D341Med (cell line): Measurements from ENCODE around the gene BSN.
"Not testable (repeated sequence)": the region's sequence is repeated elsewhere in the genome, so short reads cannot be mapped to it uniquely, and the experiment has no call there.

ENCODE experiments used
- DNase-seq: peaks from one replicate; pipeline ENCODE4 v3.0.0; 2012; ENCODE audit warnings: low spot score

The BSN gene

DNA sequence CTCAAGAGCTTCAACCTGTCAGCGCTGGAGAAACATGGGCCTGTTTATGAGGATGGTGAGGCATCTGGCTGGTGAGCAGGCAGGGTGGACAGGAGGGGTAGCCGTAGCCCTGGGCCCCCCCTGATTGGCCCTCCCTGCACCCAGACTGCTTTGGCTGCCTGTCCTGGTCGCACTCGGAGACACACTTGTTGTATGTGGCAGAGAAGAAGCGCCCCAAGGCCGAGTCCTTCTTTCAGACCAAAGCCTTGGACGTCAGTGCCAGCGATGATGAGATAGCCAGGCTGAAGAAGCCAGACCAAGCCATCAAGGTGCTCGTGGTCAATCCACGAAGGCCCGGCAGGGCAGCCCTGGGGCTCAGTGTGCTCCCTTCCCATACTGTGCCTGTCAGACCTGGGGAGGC is 121.6 kb downstream of the BSN start:
- no peak for DNase-seq

DNA sequence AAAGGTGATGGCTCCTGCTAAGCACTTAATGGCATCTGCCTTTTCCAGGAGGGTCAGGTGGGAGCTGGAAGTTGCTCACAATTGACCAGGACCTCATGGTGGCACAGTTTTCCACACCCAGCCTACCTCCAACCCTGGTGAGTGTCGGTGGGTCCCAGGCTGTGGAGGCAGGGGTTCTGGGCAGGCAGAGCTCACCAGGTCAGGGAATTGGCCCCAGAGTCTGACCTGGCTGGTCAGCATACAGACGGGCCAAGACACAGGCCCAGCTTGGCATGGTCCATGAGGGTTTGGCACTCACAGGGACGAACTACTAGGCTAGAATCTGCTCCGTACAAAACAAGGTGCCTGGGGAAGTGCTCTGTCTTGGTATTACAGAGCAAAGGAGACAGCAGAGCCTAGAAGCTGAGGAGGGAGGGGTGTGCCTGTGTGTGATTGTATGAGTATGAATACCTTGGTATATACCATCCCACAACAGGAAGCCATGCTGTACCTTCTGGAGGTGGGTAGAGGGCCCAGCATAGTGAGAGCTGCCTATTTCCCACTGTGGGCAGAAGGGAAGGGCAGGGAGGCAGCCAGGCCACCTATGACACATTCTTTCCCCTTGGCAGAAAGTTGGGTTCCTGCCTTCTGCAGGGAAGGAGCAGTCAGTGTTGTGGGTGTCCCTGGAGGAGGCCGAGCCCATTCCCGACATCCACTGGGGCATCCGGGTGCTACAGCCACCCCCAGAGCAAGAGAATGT is 126.4 kb downstream of the BSN start:
- DNase-seq = no peak

DNA sequence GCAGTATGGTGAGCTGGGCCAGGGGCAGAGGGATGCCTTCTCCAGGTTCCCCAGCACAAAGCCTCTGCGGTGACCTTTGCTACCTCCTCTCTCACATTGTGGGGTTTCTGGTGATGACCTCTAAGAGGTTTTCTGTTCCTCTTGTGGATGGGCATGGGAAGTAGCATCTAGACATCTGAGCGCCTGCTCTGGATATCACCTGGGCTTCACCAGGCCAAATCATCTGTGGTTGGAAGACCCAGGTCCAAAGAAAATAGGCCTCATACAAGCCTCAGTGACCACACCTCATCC is 126.9 kb downstream of the BSN start:
- no peak for DNase-seq

DNA sequence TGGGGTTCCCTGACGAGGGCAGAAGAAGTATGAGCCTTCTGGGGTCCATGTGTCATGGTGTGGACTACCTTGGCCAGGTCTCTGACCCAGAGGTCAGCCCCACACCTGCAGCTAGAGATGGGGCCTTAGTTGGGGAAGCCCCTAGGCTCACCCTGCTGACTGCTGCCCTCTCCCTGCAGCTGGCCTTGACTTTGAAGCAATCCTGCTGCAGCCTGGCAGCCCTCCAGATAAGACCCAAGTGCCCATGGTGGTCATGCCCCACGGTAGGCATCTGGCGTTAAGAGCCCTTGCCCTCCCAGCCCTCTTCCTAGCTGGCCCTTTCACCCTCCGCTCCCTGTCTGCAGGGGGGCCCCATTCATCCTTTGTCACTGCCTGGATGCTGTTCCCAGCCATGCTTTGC is 127.3 kb downstream of the BSN start:
- no peak for DNase-seq

DNA sequence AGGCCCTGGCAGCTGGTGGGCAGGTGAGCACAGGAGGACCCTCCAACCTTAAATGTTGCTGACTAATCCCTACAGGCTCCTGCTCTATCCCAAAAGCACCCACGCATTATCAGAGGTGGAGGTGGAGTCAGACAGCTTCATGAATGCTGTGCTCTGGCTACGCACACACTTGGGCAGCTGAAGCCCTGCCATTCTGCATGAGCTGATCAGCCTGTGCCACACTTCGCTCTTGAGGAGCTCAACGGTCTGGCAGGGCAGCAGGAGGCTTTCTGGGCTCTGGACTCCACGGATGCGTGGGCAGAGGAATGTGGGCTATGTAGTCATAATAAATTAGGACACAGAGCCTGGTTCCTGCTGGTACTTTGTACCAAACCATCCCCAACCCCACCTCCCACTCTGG is 128.9 kb downstream of the BSN start:
- no peak for DNase-seq

DNA sequence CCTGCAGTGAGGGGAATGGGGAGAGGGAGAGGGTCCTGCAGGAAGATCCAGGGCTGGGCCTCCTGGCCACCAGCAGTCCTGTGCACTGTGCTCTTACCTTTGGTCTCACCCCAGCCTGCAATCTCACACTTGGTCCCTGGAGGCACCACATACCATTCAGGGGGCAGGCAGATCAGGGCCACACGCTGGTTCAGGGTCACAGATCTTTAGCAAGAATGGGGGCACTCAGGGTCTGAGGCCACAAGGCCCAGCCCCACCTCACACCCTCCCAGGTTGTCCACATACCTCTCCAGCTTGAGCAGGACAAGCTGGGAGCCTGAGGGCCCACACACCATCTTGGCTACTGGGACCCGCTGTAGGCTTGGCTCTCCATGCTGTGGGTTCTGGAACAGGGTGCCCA is 130.2 kb downstream of the BSN start:
- not testable (repeated sequence) for DNase-seq

DNA sequence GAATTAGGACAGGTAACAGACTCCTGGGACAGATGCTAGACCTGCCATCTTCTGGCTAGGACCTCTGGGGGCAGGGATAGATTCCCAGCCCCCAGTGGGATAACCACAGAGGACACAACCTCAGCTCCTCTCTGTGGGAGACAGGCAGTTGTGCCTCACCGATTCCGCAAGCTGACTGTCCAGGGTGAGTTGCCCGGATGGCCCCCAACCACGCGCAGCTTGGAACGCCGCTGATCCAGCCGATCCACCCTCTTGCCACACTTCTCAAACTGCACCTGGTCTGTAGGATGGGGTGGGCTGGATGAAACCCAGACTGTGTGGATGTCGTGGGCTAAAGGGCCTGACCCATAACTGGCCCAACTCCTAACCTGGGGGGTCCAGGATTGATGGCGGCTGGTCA is 130.8 kb downstream of the BSN start:
- DNase-seq = not testable (repeated sequence)

DNA sequence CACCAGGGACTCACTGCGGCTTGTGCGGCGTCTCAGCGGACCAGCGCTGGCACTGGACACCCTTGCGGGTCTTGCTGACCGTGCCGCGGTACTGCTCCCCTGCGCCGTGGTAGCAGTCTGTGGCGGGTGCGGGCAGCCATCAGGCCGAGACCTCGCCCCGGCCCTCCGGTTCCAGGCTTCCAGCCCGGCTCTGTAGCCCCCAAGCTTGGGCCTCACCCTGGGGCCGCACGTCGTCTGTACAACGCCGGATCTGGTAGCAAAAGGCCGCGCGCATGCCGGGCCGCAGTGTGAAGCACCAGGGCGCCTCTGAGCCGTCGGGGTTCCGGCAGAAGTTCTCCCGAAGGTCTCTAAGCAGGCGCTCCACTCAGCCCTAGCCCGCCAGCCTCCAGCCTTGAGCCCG is 131.6 kb downstream of the BSN start:
- not testable (repeated sequence) for DNase-seq

DNA sequence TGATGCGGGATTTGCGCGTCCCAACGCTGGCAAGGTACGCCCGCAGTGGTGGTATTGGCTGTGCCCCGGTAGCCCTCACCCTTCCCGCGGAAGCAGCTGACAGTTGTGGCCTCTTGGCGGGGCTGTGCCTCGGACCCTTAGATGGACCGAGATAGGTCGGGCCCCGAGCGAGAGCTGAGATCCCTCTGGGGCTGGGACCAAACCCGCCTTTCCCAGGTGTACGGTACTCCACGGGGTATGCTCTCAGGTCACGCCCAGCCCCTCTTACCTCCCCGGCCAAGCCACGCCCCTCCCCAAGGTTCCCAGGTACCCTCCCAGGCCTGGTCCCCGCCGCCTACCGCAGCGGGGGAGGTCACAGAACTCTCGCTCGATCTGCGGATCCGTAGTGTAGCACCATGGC is 132.1 kb downstream of the BSN start:
- DNase-seq = not testable (repeated sequence)

DNA sequence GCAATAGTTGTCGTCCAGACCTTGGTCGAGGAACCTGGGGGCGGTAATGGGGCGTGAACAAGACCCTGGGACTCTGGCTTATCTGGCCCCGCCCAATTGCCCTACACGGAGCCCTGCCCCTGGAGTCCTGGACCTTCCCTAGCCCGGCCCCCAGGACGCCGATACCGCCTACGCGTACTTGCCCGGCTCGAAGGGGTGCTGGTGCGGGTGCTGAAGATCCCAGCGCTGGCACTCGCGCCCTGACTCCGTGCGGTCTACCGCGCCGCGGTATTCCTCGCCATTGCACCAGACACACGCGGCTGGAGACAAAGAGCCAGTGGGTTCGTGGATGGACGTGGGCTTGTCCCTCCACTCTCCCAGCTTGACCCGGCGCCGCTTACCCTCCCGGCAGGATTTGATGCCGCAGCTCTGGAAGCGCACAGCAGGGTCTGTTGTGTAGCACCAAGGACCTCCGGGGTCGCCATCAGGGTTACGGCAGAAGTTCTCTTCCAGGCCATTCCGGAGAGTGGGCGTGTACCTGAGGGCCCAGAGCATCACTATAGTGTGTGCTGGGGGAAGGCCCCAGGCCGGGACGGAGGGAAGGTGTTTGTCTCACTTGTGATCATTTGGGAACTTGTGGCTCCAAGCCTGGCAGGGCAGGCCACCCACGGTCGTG is 132.6 kb downstream of the BSN start:
- DNase-seq = not testable (repeated sequence)

DNA sequence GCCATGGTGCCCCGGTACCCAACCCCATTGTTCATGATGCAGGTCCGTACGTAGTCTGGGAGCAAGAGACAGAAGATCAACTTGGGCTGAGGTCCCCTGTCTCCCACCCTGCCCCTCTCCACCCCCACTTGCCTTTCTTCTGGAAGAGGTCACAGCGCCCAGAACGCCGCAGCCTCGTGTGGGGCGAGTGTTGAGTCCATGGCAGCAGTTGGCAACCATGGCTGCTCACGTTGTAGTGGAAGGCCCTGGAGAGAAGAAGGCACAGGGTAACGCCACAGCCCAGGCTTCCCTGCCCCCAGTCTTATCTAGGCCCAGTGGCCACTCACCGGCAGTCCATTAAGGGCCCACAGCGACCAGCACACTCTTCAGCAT is 133.1 kb downstream of the BSN start:
- DNase-seq = not testable (repeated sequence)

DNA sequence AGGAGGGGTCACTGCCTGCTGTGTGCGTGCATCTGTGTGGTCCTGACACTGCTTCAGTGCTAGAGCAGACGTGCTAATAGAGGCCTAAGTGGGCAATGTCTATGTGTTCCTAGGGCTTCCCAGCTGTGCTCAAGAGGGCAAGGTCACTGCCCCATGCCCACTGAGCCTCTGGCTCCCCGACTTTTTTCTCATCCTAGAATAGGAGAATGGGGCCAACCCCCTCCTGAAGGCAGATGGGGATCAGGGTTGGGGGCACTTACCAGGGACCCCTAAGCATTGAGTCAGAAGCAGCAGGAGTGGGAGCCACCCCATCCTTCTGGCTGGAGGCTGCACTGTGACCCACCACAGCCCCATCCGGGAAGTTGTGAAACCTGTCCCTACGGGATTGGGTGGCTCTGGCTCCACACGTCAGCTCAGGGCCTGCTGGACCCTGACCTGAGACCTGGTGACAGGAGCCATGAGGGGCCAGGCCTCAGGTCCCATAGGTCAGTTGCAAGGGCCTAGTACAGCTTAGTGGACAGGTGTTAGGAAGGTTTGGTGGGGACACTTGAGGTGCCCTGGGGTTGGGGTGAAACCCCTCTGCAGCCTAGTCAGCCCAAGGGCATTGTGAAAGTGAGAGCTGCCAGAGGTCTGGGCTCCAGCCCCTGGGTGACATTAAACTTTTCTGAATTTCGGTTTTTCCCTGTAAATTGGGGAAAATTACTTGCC is 134.2 kb downstream of the BSN start:
- DNase-seq = not testable (repeated sequence)

DNA sequence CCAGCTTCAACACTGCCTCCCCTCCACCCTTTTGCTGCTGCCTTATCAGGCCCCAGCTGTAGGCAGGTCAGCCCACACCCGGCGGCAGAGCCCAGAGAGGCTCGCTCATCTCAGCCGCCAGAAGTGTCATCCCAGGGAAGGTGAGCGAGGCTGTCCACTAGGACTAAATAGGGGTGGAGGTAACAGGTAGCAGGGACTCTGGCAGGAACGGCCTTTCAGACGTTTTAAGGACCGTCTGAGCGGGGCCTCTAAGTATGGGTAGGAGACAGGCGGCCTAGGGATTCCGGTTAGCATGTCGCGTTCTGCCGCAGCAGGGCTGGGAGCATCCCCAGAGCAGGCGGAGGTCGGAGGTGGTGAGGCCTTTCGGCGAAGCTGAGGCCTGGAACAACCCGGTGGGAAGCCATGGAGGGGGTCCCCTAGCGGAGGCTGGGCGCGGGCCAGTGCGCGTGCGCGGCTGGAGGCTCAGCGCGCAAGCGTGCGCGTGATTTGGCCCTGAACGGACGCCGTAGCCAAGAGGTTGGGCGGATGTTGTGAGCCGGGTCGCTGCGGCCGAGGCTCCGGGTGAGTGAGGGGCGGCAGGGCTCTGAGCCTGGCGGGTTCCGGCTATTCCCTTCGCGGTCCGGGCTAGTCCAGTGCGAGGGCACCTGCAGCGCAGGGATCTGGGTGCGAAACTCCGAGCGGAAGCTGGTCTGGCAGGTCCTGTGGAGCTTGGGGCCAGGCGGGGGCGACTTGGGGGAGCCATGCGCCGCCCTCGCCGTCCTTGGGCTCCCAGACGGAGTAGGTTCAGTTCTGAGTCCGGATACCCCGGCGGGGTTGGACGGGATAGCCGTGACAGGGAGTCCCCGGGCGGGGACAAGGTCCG is 135.0 kb downstream of the BSN start, which contains the start of the genes MST1 and RNF123:
TSS of gene MST1 (minus strand) at position 429 of the 862 bp plus-strand sequence. CDS start 783 bp downstream, outside the sequence.
TSS of gene RNF123 (plus strand) at position 512 of the 862 bp plus-strand sequence. CDS start 1,609 bp downstream, outside the sequence.
- peak; percentile 97 for DNase-seq

DNA sequence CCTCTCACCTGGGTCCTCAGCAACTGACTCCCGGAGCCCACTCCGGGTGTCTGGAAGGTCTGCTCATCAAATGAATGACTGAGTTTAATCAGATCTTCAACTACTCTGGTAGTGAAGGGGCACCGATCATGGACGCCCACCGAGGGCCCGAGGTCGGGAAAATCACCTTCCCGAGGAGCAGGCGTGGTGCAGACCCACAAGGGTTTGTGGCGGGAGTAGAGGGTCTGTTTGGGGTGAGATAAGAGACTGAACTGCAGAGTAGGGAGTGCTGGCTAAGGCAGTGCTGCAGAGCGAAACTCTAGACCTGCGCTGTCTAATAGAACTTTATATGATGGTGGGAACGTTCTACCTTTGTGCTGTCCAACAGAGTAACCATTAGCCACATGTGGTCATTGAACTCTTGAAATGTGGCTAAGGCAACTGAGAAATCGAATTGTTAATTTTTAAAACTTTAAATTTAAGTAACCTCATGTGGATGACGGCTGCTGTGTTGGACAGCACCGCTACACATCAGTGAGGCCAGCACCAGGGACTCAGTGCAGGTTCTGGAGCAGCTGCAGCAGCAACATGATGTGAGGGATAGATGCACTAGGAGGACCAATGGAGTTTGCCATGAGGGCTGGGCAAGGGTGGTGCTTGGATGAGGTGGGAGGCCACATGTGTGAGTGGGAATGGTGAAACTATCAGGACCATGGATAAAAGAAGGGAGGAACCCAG is 135.8 kb downstream of the BSN start:
- not testable (repeated sequence) for DNase-seq

DNA sequence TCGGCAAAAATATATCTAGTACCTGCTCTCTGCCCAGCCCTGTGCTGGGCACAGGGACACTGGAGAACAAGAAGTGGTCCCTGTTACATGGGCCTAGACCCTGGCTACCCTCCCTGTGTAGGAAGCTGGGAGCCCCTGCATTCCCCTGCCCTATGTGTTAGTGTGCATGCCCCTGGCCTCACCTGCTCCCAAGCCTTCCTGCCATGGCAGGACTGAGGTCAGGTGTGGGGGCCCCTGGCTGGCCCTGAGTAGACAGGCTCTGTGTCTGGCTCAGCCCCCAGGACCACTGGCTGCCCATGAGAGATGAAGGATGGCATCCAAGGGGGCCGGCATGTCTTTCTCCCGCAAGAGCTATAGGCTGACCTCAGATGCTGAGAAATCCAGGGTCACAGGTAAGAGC is 136.6 kb downstream of the BSN start:
- DNase-seq = not testable (repeated sequence)

DNA sequence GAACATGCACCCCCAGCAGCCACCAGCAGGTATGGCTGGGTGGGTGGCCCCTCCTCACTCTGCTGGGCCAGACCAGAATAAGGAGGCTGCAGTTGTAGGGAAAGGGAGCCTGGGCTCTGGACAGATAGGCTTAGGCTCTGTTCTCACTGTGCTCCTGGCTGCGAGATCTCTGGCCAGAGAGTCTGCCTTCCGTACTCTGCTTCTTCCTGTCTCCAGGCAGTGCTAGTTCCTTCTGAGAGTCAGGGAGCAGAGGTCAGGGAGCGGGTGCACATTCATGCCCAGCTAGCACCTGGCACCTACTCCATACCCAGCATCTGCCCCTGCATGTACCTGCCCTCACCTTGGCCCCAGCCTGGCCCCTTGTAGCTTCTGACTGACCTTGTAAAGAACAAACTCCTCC is 137.2 kb downstream of the BSN start:
- DNase-seq = not testable (repeated sequence)

DNA sequence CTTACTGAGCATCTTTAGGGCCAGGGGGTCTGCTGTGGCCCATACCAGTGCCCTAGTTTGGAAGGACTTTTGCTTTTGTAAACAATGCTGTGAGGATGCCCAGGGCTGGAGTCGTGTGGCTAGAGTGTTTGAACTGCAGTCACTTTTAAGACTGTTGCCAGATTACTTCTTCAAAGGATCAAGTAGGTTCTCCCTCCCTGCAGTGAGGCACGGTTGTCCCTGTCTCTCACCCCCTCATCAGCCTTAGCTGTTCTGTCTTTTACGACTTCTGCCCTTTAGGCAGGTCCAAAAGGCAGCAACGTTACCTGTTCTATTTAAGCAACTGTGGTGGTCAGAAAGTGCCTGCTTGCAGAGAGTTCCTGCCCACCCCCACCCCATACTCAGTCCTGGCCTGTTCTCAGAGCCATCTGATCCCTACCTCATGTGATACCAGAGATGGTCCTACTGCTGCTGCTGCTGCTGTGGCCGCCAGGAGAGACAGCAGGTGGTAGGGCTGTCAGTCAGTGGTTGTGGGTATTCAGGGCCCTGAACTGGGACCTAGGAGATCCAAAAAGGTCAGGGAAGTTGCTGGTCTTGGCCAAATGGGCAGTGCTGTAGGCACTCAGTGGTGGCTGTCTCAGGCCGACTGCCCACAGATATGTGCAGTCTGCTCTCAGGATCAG is 140.3 kb downstream of the BSN start:
- not testable (repeated sequence) for DNase-seq

DNA sequence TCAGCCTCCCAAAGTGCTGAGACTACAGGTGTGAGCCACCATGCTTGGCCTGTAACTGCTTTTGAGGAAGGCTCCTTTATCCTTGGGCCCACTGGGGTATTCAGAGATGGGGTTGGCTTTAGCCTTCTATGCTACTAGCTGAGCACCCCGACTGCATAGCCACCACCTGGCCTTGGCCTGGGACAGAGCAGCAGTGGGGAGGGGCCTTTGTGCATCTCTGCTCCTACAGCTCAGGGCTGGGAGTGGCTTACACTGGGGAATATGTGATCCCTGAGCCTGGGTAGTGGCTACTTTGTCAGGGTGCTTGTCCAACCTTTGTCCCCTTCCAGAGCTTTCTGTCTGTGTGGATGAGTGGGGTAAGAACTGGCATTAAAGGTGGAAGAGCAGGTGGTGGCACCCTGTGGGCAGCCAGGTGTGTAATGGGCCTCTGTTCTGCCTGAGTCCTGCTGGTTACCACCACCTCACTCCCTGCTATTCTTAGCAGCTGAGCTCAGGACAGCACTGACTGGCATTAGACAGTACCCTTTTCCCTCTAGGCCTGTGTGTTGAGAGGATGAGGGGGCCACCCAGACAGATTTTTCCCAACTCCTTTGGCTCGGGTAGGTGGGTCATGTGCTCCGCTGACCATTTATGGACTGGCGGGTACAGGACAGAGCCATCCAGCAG is 141.2 kb downstream of the BSN start:
- DNase-seq = not testable (repeated sequence)

DNA sequence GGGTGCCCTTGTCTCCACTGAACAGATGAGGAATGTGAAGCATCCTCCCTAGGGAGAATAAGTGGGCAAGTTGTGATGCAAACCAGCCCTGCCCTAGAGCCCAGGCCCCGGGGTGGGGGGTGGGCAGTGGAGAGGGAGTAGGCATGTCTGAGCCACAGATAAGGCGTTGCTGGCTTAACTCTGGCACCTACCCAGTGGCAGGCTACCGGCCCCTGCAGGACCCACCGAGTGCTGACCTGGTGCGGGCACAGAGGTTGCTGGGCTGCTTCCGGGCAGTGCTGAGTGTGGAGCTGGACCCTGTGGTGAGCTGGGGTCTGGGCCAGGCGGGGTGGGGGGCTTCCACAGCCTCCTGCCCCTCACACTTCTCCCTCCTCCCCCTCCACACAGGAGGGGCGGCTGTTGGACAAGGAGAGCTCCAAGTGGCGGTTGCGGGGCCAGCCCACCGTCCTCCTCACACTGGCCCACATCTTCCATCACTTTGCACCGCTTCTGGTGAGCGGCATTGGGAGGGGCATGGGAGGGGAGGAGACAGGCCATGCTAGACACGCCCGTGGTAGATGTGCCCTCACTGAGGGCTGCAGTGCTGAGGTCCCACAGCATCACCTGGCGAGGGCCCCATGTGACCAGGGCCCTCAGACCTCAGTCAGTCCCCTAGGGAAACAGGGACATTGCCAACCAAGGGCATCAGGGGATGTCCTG is 145.2 kb downstream of the BSN start:
- no peak for DNase-seq

DNA sequence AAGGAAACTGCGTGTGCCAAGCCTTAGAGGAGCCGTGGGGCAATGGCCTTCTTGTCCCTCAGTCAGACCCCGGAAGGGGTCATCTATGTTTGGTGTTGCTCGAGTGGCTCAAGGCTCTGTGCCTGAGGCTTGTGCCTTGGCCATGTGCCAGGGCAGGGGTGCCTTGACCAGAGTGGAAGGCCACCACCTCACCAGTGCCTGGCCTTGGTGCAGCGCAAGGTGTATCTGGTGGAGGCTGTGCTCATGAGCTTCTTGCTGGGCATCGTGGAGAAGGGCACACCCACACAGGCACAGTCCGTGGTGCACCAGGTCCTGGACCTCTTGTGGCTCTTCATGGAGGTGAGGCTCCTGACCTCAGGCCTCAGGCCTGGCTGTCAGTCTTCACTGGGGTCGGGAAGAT is 145.7 kb downstream of the BSN start:
- DNase-seq = no peak
